GF-D8 (cell line): ENCODE results near the gene PLEKHA3.
"Not testable (repeated sequence)": the region's sequence is repeated elsewhere in the genome, so short reads cannot be mapped to it uniquely, and the experiment has no call there.

Source experiments
- DNase-seq: peaks from one replicate; lab custom pipeline; 2025; lab: John Stamatoyannopoulos, UW

PLEKHA3 gene

DNA sequence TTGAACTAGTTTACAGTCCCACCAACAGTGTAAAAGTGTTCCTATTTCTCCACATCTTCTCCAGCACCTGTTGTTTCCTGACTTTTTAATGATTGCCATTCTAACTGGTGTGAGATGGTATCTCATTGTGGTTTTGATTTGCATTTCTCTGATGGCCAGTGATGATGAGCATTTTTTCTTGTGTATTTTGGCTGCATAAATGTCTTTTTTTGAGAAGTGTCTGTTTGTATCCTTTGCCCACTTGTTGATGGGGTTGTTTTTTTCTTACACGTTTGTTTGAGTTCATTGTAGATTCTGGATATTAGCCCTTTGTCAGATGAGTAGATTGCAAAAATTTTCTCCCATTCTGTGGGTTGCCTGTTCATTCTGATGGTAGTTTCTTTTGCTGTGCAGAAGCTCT, 45.2 kb downstream of the PLEKHA3 start:
- DNase-seq = not testable (repeated sequence)

DNA sequence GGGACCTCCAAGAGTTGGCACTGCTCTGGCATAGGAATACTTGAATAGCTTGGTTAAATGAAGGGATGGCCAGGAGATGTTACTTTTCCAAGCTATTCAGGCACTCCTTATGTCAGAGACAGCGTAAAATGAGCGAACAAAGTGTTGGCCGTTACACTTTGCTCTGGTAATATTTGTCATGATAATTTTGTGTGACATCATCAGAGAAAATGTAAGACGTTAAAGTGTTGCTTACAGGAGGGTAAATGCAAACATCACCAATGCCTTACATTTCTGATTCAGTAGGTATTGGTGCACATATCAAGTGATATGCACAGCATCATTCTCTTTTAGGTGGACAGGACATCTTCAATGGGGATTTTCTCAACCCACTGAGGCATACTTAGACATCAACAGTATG, 46.0 kb downstream of the PLEKHA3 start:
- DNase-seq = no peak

DNA sequence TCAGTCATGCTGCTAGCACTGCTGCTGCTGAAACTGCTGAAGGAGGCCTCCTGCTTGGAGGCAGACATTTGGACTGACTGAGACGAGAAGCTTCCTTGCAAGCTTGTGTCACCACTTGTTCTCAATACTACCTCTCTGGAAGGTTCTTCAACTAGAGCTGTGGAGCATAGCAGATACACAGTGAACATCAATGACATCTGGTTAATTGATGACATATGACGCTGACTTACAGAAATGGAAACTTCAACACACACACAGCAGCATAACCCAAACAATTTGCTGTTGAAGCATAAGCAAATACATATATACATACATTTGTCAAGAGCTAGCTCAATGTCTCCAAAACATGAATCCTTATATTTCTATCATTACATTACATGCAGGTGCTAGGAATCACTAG, 47.3 kb downstream of the PLEKHA3 start:
- DNase-seq = no peak

DNA sequence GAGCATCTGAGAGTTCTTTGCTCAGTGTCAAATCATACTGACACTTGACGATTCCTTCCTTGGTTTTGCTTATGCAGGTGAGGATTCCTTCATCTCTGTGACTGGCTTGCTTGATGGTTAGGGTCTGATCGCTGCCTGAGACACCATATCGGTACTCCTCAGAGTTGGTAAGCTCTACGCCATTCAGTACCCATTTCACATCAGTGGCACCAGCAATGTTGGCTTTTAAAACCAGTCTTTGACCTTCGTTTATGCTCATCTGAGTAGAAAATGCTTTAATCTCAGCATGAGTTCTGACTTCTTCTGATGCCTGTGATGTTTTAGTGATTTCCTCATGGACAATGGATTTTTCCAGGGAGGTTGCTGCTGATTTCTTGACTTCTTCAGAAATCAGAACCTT, 48.4 kb downstream of the PLEKHA3 start:
- no peak for DNase-seq

DNA sequence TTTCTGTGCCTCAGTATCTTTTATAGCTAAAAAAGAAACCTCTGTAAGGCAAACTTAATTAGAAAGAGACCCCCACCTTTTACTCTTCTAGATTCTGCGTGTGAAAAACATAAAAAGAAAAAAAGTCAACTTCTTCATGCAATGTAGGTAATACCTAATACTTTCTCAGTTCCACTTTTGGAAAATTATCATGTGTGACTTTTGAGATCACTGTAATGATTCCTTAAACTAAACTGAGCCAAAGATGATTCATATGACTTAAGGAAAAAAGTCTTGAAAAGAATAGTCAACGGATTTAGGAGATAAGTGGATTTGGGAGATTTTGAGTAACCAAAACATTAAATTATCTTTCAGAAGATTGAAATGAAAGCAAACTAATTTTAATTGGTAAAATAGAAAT, 48.9 kb downstream of the PLEKHA3 start:
- no peak for DNase-seq

DNA sequence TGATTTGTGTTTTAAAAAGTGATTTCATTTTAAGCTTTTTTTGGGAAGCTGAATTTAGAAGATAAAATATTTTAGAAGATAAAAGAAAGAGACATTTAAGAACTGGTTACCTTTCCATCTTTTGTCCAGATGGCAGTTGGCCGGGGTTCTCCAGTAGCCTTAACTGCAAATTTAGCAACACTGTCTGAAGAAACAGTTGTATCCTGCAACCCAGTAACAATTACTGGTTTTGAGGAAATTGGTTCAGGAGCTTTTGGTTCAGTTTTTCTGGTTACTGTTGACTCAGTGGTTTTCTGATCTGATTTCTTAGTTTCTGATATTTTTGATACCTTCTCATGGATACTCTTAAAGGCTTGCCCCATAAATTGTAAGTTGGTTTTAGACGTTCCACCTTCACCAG, 49.9 kb downstream of the PLEKHA3 start:
- peak; percentile 68 for DNase-seq

DNA sequence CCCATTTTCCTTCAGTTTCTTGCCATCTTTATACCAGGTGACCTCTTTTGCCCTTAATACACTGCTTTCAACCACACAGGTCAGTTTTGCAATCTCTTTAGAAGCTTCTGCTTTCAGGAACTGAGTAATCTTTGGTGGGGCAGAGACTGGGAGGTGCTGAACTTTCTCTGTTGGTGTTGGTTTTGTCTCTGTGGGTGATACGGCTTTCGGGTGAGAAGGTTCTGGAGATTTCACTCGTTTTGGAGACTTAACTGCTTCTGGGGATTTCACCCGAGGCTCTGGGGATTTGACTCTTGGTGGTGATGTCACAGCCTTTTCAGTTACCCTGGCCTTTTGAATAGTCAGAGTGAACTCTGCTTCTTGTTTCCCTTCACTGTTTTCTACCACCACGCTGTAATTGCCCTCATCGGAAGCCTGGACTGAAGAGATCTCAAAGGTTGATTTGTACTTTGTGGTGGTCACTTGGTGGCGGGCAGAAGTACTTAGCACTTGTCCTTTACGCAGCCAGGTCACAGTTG, 50.4 kb downstream of the PLEKHA3 start:
- DNase-seq = peak; percentile 88

DNA sequence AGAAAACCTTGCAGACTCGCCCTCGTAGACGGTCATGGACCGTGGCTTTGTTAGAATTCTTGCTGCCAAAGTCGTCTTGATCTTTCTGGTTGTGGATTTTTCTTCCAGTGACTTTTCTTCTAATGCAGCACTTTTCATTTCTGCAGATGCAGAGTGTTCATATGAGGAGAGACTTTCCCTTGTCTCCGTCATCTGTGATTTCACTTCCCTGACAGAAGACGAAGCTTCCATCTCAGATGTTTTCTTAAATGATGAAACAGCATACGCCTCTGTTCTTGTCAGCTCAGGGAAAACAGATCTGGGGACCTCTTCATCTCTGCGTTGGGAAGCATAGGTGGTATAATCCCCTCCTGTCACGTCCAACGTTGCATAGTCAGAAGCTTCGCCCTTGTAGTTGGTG, 50.9 kb downstream of the PLEKHA3 start:
- DNase-seq = no peak

DNA sequence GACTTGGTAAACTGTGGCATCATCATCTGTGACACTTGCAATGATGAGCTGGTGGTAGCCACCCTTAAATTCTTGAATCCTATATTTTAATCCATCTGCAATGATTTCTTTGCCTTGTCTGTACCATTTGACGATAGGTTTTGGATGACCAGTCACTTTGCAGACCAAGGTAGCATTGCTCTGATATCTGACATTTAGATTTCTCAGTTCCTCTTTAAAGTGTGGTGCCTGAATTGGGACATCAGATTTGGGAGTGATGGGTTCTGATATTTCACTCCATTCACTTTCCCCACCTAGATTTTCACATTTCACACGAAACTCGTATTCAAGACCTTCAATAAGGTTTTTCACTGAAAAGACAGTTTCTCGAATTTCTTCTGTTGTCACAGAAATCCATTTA, 55.8 kb downstream of the PLEKHA3 start:
- DNase-seq = no peak

DNA sequence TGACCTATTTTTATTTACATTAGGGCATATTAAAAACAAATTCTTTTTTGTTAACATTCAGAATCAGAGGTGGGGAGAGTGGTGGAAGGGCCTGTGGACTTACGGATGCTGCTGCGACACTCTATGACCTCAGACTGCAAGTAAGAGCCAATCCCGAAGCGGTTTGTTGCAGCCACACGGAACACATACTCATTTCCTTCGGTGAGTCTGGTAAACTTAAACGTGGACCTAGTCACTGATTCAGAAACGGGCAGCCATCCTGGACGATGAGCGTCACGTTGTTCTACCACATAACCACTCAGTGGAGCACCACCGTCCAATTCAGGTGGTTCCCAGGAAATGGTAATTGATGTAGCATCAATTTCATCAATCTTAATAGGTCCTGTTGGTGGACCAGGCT, 61.9 kb downstream of the PLEKHA3 start:
- DNase-seq = no peak

DNA sequence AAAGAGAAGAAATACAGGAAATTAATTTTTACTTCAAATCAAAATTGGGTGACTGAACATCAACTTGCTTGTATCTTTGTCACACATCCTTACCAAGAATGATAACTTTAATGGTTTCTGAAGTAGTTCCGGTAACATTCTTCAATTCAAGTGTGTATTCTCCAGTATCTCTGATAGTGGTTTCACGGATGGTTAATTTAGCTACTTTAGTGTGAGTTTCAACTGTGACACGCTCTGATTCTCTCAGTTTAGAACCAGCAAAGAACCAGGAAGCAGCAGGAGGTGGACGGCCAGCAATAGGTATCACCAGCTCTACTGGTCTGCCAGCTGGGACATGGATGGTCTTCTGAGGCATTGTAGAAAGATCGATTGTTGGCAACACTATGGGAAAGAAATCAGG, 62.3 kb downstream of the PLEKHA3 start:
- no peak for DNase-seq

DNA sequence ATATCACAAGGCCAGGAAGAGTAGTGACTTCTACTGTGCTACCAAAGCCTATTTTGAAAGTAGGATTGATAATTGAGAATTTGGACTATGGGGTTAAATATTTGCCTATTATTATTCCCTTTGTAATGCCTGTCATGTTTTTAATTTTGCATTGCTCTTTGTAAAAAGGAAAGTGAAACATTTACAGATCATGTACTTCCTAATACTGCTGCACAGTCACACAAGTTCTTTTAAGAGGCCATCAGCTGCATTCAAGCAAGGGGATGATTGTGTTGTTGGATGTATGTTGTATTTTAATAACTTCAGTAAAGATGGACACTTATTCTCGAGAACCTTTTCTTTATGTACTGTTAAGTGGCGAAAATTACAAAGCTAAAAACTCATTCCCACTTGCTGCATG, 70.1 kb downstream of the PLEKHA3 start:
- no peak for DNase-seq

DNA sequence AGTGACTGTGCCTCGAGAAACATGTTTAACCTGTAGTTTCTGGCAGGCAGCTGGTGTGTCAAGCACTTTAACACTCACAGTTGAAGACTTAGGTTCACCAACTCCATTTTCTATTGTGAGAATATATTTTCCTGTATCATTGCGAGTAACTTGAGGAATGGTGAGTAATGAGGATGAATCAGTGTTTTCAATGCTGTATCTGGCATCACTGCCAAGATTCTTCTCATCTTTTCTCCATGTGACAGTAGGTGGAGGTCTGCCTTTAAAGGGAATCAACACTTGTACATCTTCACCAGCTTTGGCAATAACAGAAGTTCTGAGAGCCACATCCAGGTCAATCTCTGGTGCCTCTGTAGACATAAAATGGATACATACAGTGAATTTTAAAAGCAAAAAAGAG, 72.8 kb downstream of the PLEKHA3 start:
- DNase-seq = no peak
